Liver (tissue), 9 donors: Measurements from ENCODE around the gene CCDC54. TPM values are rescaled to one million over a fixed set of nuclear protein-coding genes. Genes with fewer than 3 reads are reported as not detected.

ENCODE experiments used
- DNase-seq: peaks from one replicate; pipeline ENCODE4 v3.0.0-alpha.2; 2017; ENCODE audit warnings: low spot score
- H3K27ac ChIP-seq, 2 donors: one replicate each; pipeline ENCODE4 v1.7.0; 2013; ENCODE audit warnings: inconsistent platforms in 2 of 2, low read length in 2 of 2, control low read depth in 1 of 2, low read depth in 1 of 2, mild to moderate bottlenecking in 1 of 2
- H3K27me3 ChIP-seq, 4 donors: one replicate each; pipeline versions ENCODE4 v1.6.1 to v1.7.0; 2013; ENCODE audit warnings: low read length in 3 of 4, inconsistent platforms in 1 of 4, mild to moderate bottlenecking in 1 of 4, moderate library complexity in 1 of 4; ENCODE audit not compliant: control insufficient read depth in 4 of 4, insufficient read depth in 4 of 4
- H3K36me3 ChIP-seq, 4 donors: one replicate each; pipeline versions ENCODE4 v1.6.1 to v1.7.0; 2013; ENCODE audit warnings: low read length in 3 of 4, mild to moderate bottlenecking in 3 of 4, low read depth in 1 of 4, moderate library complexity in 1 of 4; ENCODE audit not compliant: control insufficient read depth in 4 of 4, insufficient read depth in 3 of 4
- H3K4me1 ChIP-seq, 4 donors: one replicate each; pipeline versions ENCODE4 v1.6.1 to v1.7.0; 2013; ENCODE audit warnings: low read length in 3 of 4, mild to moderate bottlenecking in 3 of 4, moderate library complexity in 1 of 4; ENCODE audit not compliant: control insufficient read depth in 4 of 4, insufficient read depth in 4 of 4
- H3K4me3 ChIP-seq, 3 donors: one replicate each; pipeline versions ENCODE4 v1.6.1 to v1.7.0; 2013; ENCODE audit warnings: low read length in 3 of 3, control low read depth in 1 of 3, low read depth in 1 of 3, mild to moderate bottlenecking in 1 of 3
- H3K9ac ChIP-seq, 2 donors: one replicate each; pipeline ENCODE4 v1.7.0; 2013; ENCODE audit warnings: low read length in 2 of 2, mild to moderate bottlenecking in 2 of 2, moderate library complexity in 2 of 2, control low read depth in 1 of 2, low read depth in 1 of 2
- H3K9me3 ChIP-seq, 4 donors: one replicate each; pipeline versions ENCODE4 v1.6.1 to v1.7.0; 2013; ENCODE audit warnings: low read length in 3 of 4; ENCODE audit not compliant: control insufficient read depth in 4 of 4
- EGR1 ChIP-seq, 2 donors: IDR thresholded peaks; 2 replicates each; pipeline ENCODE4 v1.6.1; 2016 to 2018; ENCODE audit warnings: antibody characterized with exemption in 2 of 2, low read depth in 2 of 2
- FOXA1 ChIP-seq: IDR thresholded peaks from 2 replicates; pipeline ENCODE4 v1.6.1; 2016; ENCODE audit warnings: antibody characterized with exemption
- HNF4A ChIP-seq, 2 donors: conservative IDR thresholded peaks; 2 replicates each; pipeline ENCODE4 v1.6.1; 2016; ENCODE audit warnings: antibody characterized with exemption in 2 of 2, mild to moderate bottlenecking in 2 of 2
- HNF4G ChIP-seq: IDR thresholded peaks from 2 replicates; pipeline ENCODE4 v1.6.1; 2016; ENCODE audit warnings: antibody characterized with exemption
- JUND ChIP-seq, 2 donors: IDR thresholded peaks; 2 replicates each; pipeline ENCODE4 v1.6.1; 2016; ENCODE audit warnings: antibody characterized with exemption in 2 of 2
- NR2F2 ChIP-seq: IDR thresholded peaks from 2 replicates; pipeline ENCODE4 v1.6.1; 2016; ENCODE audit warnings: antibody characterized with exemption
- REST ChIP-seq: IDR thresholded peaks from 2 replicates; pipeline ENCODE4 v1.6.1; 2016; ENCODE audit warnings: antibody characterized with exemption, mild to moderate bottlenecking
- RXRA ChIP-seq, 2 donors: IDR thresholded peaks; 2 replicates each; pipeline ENCODE4 v1.6.1; 2017 to 2018; ENCODE audit warnings: antibody characterized with exemption in 2 of 2, mild to moderate bottlenecking in 1 of 2
- SP1 ChIP-seq: IDR thresholded peaks from 2 replicates; pipeline ENCODE4 v1.6.1; 2018; ENCODE audit warnings: antibody characterized with exemption, mild to moderate bottlenecking
- TAF1 ChIP-seq: conservative IDR thresholded peaks from 2 replicates; pipeline ENCODE4 v1.6.1; 2016; ENCODE audit warnings: antibody characterized with exemption, mild to moderate bottlenecking
- WGBS: extraction: QIAGEN DNeasy Blood & Tissue Kit; methylation state at CpG from one replicate; pipeline ENCODE4 v1.1.7; 2013; 5-methylcytosine and 5-hydroxymethylcytosine counted together
- polyA plus RNA-seq, 2 donors: library from polyadenylated mRNA; stranded (reverse) in 1 of 2; unstranded in 1 of 2; fragments of 200-250 nt in 1 of 2; fragments of >200 nt in 1 of 2; fragmentation: Nextera tagmentation in 1 of 2; extraction: Ambion mirVana in 1 of 2; gene quantifications; one replicate each; pipeline versions ENCODE4 v1.2.1 to v1.2.3, GENCODE V29; 2013 to 2015
- total RNA-seq, 2 donors: library from RNA; depleted of rRNA; stranded (reverse); fragments of >200 nt; gene quantifications; one replicate each; pipeline ENCODE4 v1.2.3, GENCODE V29; 2014
- TF ChIP-seq, protein P1 (sequence below): IDR thresholded peaks from 2 replicates; pipeline ENCODE4 v1.6.1; 2016; ENCODE audit warnings: antibody characterized with exemption
- TF ChIP-seq, protein P2 (sequence below): fragments of 150-350 bp; IDR thresholded peaks from 2 replicates; pipeline ENCODE4 v1.5.1; 2017; ENCODE audit warnings: improper control_type of control experiment, low read depth, low read length; ENCODE audit not compliant: missing input control
- TF ChIP-seq, protein P3 (sequence below): IDR thresholded peaks from 2 replicates; pipeline ENCODE4 v1.6.1; 2016; ENCODE audit warnings: antibody characterized with exemption
- donor health status: healthy.
- donor health status: healthy.
- donor health status: healthy.
- donor health status: healthy.
- donor health status: healthy.

The CCDC54 gene
- total and polyA plus RNA-seq, 4 donors, result 0.21 TPM; not detected in 3

- DNase-seq, result no peak
- Histone ChIP-seq H3K36me3 (no peaks in the 10 kb centered on the region), H3K4me1 (no peaks in the 10 kb centered on the region), H3K4me3 (no peak overlapping the region), H3K27ac (no peak overlapping the region), H3K9ac (no peak overlapping the region), H3K9me3 (no peaks in the 10 kb centered on the region), H3K27me3 (peaks cover 0 to 5% (median 0%) of the 10 kb centered on the region in 4 donors)
- 91% methylated on average over 1 of the region's 1 CpG for WGBS
- no peak for TF ChIP-seq REST
- TF ChIP-seq, protein P1, sequence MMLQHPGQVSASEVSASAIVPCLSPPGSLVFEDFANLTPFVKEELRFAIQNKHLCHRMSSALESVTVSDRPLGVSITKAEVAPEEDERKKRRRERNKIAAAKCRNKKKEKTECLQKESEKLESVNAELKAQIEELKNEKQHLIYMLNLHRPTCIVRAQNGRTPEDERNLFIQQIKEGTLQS, result no peak
- TF ChIP-seq FOXA1, result no peak
- TF ChIP-seq EGR1 (IDR thresholded peaks at IDR 0.05; ENCODE audit: low read depth in 2 of 2), result no peak
- TF ChIP-seq TAF1, result no peak
- no peak for TF ChIP-seq SP1
- TF ChIP-seq, protein P2, sequence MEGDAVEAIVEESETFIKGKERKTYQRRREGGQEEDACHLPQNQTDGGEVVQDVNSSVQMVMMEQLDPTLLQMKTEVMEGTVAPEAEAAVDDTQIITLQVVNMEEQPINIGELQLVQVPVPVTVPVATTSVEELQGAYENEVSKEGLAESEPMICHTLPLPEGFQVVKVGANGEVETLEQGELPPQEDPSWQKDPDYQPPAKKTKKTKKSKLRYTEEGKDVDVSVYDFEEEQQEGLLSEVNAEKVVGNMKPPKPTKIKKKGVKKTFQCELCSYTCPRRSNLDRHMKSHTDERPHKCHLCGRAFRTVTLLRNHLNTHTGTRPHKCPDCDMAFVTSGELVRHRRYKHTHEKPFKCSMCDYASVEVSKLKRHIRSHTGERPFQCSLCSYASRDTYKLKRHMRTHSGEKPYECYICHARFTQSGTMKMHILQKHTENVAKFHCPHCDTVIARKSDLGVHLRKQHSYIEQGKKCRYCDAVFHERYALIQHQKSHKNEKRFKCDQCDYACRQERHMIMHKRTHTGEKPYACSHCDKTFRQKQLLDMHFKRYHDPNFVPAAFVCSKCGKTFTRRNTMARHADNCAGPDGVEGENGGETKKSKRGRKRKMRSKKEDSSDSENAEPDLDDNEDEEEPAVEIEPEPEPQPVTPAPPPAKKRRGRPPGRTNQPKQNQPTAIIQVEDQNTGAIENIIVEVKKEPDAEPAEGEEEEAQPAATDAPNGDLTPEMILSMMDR, result no peak
- no peak for TF ChIP-seq HNF4A (conservative IDR thresholded peaks at IDR 0.05)
- TF ChIP-seq NR2F2, result no peak
- no peak for TF ChIP-seq JUND (IDR thresholded peaks at IDR 0.05)
Measured at GRCh38 chr3:107394502-107394901, 17.3 kb downstream of the CCDC54 start.

- H3K4me3 ChIP-seq, result no peak overlapping the region
- no peak overlapping the region for H3K27ac ChIP-seq
- no peak overlapping the region for H3K9ac ChIP-seq
- no peaks in the 10 kb centered on the region for H3K4me1 ChIP-seq
- no peaks in the 10 kb centered on the region for H3K9me3 ChIP-seq
- TF ChIP-seq HNF4G, result no peak
- no peak for TF ChIP-seq RXRA (IDR thresholded peaks at IDR 0.05)
- TF ChIP-seq, protein P3, sequence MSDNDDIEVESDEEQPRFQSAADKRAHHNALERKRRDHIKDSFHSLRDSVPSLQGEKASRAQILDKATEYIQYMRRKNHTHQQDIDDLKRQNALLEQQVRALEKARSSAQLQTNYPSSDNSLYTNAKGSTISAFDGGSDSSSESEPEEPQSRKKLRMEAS, result no peak
- 91% methylated on average over 2 of the region's 2 CpGs for WGBS
- no peak for DNase-seq
- peaks cover 0 to 5% (median 0%) of the 10 kb centered on the region in 4 donors for H3K27me3 ChIP-seq
- H3K36me3 ChIP-seq, result no peaks in the 10 kb centered on the region
Measured at GRCh38 chr3:107395066-107395465, 17.8 kb downstream of the CCDC54 start.

- Histone ChIP-seq H3K36me3 (no peaks in the 10 kb centered on the region), H3K27ac (no peak overlapping the region), H3K27me3 (peaks cover 0 to 5% (median 0%) of the 10 kb centered on the region in 4 donors), H3K9ac (no peak overlapping the region), H3K9me3 (no peaks in the 10 kb centered on the region), H3K4me1 (no peaks in the 10 kb centered on the region), H3K4me3 (no peak overlapping the region)
- DNase-seq, result no peak
- 85% methylated on average over 1 of the region's 1 CpG for WGBS
- TF ChIP-seq HNF4A (conservative IDR thresholded peaks at IDR 0.05) (no peak), TAF1 (no peak), NR2F2 (no peak)
- TF ChIP-seq, protein P3, result no peak
Measured at GRCh38 chr3:107401301-107401700, 24.1 kb downstream of the CCDC54 start.
